ENCODE results near the gene GRIA3.
"Not testable (repeated sequence)": the region's sequence is repeated elsewhere in the genome, so short reads cannot be mapped to it uniquely, and the experiment has no call there.

Gene GRIA3

DNA sequence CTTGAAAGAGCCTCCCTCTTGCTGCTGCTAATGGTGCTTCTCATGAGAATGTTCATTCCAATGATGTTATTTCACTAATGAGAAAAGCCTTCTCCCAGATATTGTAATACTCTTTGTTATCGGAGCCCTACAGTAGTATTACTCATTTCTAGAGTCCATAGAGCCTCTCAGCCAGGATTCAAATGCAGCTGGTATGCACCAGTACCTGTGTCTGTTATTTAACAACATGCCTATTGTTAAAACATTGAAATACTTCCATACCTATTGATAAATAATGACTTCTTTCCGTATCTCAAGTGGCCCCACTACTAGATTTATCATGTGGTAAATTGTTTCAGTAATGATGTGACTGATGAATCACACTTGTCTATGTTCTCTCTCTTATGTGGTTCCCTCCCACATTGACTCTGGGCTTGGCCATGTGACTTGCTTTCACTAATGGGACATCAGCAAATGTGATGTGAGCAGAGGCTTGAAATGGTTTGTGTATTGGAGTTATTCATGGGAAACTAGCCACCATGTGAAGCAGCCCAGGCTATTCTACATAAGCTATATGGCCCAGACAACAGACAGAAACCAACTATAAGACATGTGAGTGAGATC, 341.1 kb downstream of the GRIA3 start:
- no peak for DNase-seq (ENCODE audit: low read depth in 2 of 2, low spot score in 1 of 2)

DNA sequence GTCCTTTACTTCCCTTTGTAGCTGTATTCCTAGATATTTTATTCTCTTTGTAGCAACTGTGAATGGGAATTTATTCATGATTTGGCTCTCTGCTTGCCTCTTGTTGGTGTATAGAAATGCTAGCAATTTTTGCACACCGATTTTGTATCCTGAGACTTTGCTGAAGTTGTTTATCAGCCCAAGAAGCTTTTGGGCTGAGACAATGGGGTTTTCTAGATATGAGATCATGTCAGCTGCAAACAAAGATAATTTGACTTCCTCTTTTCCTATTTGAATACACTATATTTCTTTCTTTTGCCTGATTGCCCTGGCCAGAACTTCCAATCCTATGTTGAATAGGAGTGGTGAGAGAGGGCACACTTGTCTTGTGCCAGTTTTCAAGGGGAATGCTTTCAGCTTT, 346.6 kb downstream of the GRIA3 start:
- DNase-seq (ENCODE audit: low read depth in 2 of 2, low spot score in 1 of 2) = not testable (repeated sequence)

Measured in stimulated activated CD8-positive, alpha-beta memory T cell treated with anti-CD3 and anti-CD28 coated beads, Interleukin-4, amount 100 ng/mL, for 4 hours (primary cell).